Vagina (tissue), 2 donors: ENCODE results near the gene CDX1. TPM values are rescaled to one million over a fixed set of nuclear protein-coding genes. Genes with fewer than 3 reads are reported as not detected.
A peak's percentile ranks its signal among the peaks of the same experiment; 100 is the strongest.

Experiments used
- DNase-seq, 2 donors: peaks; one replicate each; pipeline ENCODE4 v3.0.0-alpha.2; 2017; ENCODE audit errors: extremely low spot score in 2 of 2
- H3K27ac ChIP-seq: fragments of 200-600 bp; sonication (generic); one replicate; pipeline ENCODE4 v1.5.1; 2019
- H3K27me3 ChIP-seq: fragments of 200-600 bp; sonication (generic); one replicate; pipeline ENCODE4 v1.5.1; 2019
- H3K36me3 ChIP-seq, 2 donors: fragments of 200-600 bp; sonication (generic); one replicate each; pipeline ENCODE4 v1.5.1; 2017 to 2019
- H3K4me1 ChIP-seq: fragments of 200-600 bp; sonication (generic); one replicate; pipeline ENCODE4 v1.5.1; 2019
- H3K4me3 ChIP-seq, 2 donors: fragments of 200-600 bp; sonication (generic); 1 replicate in 1 of 2; 2 replicates in 1 of 2; pipeline ENCODE4 v1.5.1; 2016 to 2019
- H3K9me3 ChIP-seq: fragments of 200-600 bp; sonication (generic); one replicate; pipeline ENCODE4 v1.5.1; 2019
- CTCF ChIP-seq, 3 experiments: fragments of 450-650 bp in 2 of 3; fragments of 200-600 bp in 1 of 3; sonication (generic) in 1 of 3; IDR thresholded peaks; one replicate each; pipeline ENCODE4 v1.5.1; 2017 to 2019; ENCODE audit warnings: antibody characterized with exemption in 3 of 3, mild to moderate bottlenecking in 2 of 3, moderate library complexity in 2 of 3
- POLR2A ChIP-seq, 2 donors: fragments of 450-650 bp; IDR thresholded peaks; one replicate each; pipeline ENCODE4 v1.6.1; 2017; ENCODE audit warnings: antibody characterized with exemption in 2 of 2, mild to moderate bottlenecking in 2 of 2, moderate library complexity in 2 of 2
- POLR2AphosphoS5 ChIP-seq, 2 donors: sonication (generic); formaldehyde crosslinking; IDR thresholded peaks; one replicate each; pipeline ENCODE4 v1.9.0; 2017; ENCODE audit warnings: antibody characterized with exemption in 2 of 2, mild to moderate bottlenecking in 2 of 2, low read depth in 1 of 2; ENCODE audit not compliant: insufficient read depth in 1 of 2
- intact Hi-C: fragments of 100-400 bp; cut with DNase I; formaldehyde crosslinking; loops from one replicate; pipeline ENCODE4 v1.15.1; 2023
- total RNA-seq: library from RNA; depleted of rRNA; stranded (reverse); fragments of >200 nt; gene quantifications from one replicate; pipeline ENCODE4 v1.2.3, GENCODE V29; 2016

CDX1 gene
- total RNA-seq, 1 donor from 2014 or later: not detected

DNA sequence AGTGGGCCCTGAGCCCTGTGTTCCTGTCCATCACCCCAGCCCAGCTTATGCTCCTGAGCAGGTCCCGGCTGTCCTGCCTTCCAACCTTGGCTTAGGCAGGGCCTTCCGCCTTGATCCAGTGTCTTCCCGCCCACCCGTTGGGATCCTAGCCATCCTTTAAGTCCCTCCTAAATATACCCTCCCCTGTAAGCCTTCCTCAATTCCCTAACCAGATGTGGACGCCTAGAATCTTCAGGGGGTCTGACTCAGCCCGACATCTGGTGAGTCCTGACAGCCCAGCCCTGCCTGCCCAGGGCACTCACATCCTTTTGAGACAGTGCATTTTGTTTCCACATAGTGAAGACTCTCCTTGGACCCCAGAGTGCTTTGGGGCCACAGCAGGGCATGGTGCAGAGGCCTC lies 47.0 kb downstream of the CDX1 start:
- Histone ChIP-seq H3K4me3 (no peak overlapping the region), H3K9me3 (no peaks in the 10 kb centered on the region), H3K4me1 (peaks cover 54% of the 10 kb centered on the region), H3K27me3 (no peaks in the 10 kb centered on the region), H3K36me3 (no peaks in the 10 kb centered on the region), H3K27ac (peak overlapping the region; percentile 82)
- TF ChIP-seq POLR2AphosphoS5 (IDR thresholded peaks at IDR 0.05; ENCODE audit: insufficient read depth in 1 of 2, low read depth in 1 of 2) (no peak), CTCF (IDR thresholded peaks at IDR 0.05) (no peak), POLR2A (IDR thresholded peaks at IDR 0.05) (no peak)
- DNase-seq: no peak
- intact Hi-C loops: no loop called here

DNA sequence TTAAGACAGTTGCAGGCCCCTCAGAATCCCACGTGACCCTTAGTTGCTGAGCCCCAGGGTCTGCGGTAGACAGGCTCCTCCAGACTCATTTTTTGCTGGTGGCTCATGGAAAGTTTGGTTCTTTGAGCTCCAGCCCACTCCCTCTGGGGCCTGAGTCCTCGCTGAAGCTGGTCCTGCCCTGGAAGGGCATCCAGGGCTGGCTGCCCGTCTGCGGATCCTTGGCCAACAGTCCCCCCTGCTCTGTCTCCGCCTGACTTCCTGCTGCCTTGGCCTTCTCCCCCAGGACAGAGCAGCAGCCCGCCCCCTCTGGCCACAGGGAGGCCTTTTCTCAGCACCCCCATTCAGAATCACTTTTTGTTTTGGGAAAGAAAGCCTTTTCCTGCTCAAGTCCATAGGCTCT lies 47.7 kb downstream of the CDX1 start:
- peak overlapping the region; percentile 82 for H3K27ac ChIP-seq
- no peaks in the 10 kb centered on the region for H3K36me3 ChIP-seq
- no peak for DNase-seq
- H3K27me3 ChIP-seq: no peaks in the 10 kb centered on the region
- peaks cover 47% of the 10 kb centered on the region for H3K4me1 ChIP-seq
- no peaks in the 10 kb centered on the region for H3K9me3 ChIP-seq
- intact Hi-C loops: no loop called here
- H3K4me3 ChIP-seq: no peak overlapping the region
- TF ChIP-seq POLR2A (IDR thresholded peaks at IDR 0.05): no peak
- TF ChIP-seq POLR2AphosphoS5 (IDR thresholded peaks at IDR 0.05; ENCODE audit: insufficient read depth in 1 of 2, low read depth in 1 of 2): peak in 1 of 2 donors; percentile 23

GRCh38 chr5:150215979-150216944 lies 49.7 kb downstream of the CDX1 start:
- peak overlapping the region; percentile 82 for H3K27ac ChIP-seq
- intact Hi-C loops: loop anchor here (5.0 kb wide), 2 partner anchors 54 to 84 kb away; no protein-coding TSS in a partner anchor
- no peaks in the 10 kb centered on the region for H3K27me3 ChIP-seq
- H3K9me3 ChIP-seq: no peaks in the 10 kb centered on the region
- peaks cover 44% of the 10 kb centered on the region for H3K4me1 ChIP-seq
- H3K4me3 ChIP-seq: no peak overlapping the region
- DNase-seq: no peak
- no peak for TF ChIP-seq POLR2AphosphoS5 (IDR thresholded peaks at IDR 0.05; ENCODE audit: insufficient read depth in 1 of 2, low read depth in 1 of 2)
- TF ChIP-seq CTCF (IDR thresholded peaks at IDR 0.05): no peak
- TF ChIP-seq POLR2A (IDR thresholded peaks at IDR 0.05): no peak
- no peaks in the 10 kb centered on the region for H3K36me3 ChIP-seq

- H3K36me3 ChIP-seq: no peaks in the 10 kb centered on the region
- H3K4me1 ChIP-seq: peaks cover 44% of the 10 kb centered on the region
- TF ChIP-seq POLR2AphosphoS5 (IDR thresholded peaks at IDR 0.05; ENCODE audit: insufficient read depth in 1 of 2, low read depth in 1 of 2) (no peak), CTCF (IDR thresholded peaks at IDR 0.05) (no peak), POLR2A (IDR thresholded peaks at IDR 0.05) (no peak)
- H3K9me3 ChIP-seq: no peaks in the 10 kb centered on the region
- intact Hi-C loops: loop anchor here (5.0 kb wide), 2 partner anchors 55 to 85 kb away; no protein-coding TSS in a partner anchor
- H3K4me3 ChIP-seq: no peak overlapping the region
- H3K27me3 ChIP-seq: no peaks in the 10 kb centered on the region
- H3K27ac ChIP-seq: peak overlapping the region; percentile 82
- DNase-seq: no peak
Measured at GRCh38 chr5:150217038-150217437, 50.5 kb downstream of the CDX1 start.

GRCh38 chr5:150217873-150218692 lies 51.5 kb downstream of the CDX1 start:
- H3K27me3 ChIP-seq: no peaks in the 10 kb centered on the region
- H3K36me3 ChIP-seq: no peaks in the 10 kb centered on the region
- H3K27ac ChIP-seq: peak overlapping the region; percentile 82
- no peak for DNase-seq
- H3K9me3 ChIP-seq: no peaks in the 10 kb centered on the region
- intact Hi-C loops: loop anchor here (5.0 kb wide), 2 partner anchors 56 to 86 kb away; no protein-coding TSS in a partner anchor
- peaks cover 40% of the 10 kb centered on the region for H3K4me1 ChIP-seq
- H3K4me3 ChIP-seq: no peak overlapping the region
- TF ChIP-seq POLR2AphosphoS5 (IDR thresholded peaks at IDR 0.05; ENCODE audit: insufficient read depth in 1 of 2, low read depth in 1 of 2): no peak
- TF ChIP-seq CTCF (IDR thresholded peaks at IDR 0.05): peak; percentile 92 to 98 (median 93)
